Sigmoid colon (tissue), 7 donors: ENCODE measurements around the gene CDC42BPB. TPM values are rescaled to one million over a fixed set of nuclear protein-coding genes. Genes with fewer than 3 reads are reported as not detected.
"Not testable (repeated sequence)": the region's sequence is repeated elsewhere in the genome, so short reads cannot be mapped to it uniquely, and the experiment has no call there.

Experiments used
- DNase-seq: peaks from one replicate; pipeline ENCODE4 v3.0.0-alpha.2; 2019
- H3K27ac ChIP-seq, 4 donors: fragments of 200-600 bp; sonication (generic); one replicate each; pipeline ENCODE4 v1.5.1; 2016 to 2019; ENCODE audit warnings: mild to moderate bottlenecking in 1 of 4
- H3K27me3 ChIP-seq, 3 donors: fragments of 200-600 bp; sonication (generic); one replicate each; pipeline ENCODE4 v1.5.1; 2019; ENCODE audit warnings: mild to moderate bottlenecking in 1 of 3
- H3K36me3 ChIP-seq, 4 donors: fragments of 200-600 bp; sonication (generic); one replicate each; pipeline ENCODE4 v1.5.1; 2016 to 2019
- H3K4me1 ChIP-seq, 4 donors: fragments of 200-600 bp; sonication (generic); one replicate each; pipeline ENCODE4 v1.5.1; 2017 to 2019
- H3K4me3 ChIP-seq, 4 donors: fragments of 200-600 bp; sonication (generic); one replicate each; pipeline ENCODE4 v1.5.1; 2017 to 2019; ENCODE audit warnings: mild to moderate bottlenecking in 2 of 4, moderate library complexity in 1 of 4
- H3K9me3 ChIP-seq, 4 donors: fragments of 200-600 bp in 3 of 4; sonication (generic) in 3 of 4; one replicate each; pipeline versions ENCODE4 v1.5.1 to v1.6.1; 2013 to 2019
- EP300 ChIP-seq, 4 donors: sonication (generic); formaldehyde crosslinking; IDR thresholded peaks; one replicate each; pipeline ENCODE4 v1.6.1; 2017; ENCODE audit warnings: antibody characterized with exemption in 4 of 4
- POLR2A ChIP-seq, 2 donors: fragments of 450-650 bp; IDR thresholded peaks; one replicate each; pipeline ENCODE4 v1.6.1; 2016; ENCODE audit warnings: antibody characterized with exemption in 2 of 2, mild to moderate bottlenecking in 2 of 2, moderate library complexity in 2 of 2
- POLR2AphosphoS5 ChIP-seq, 4 donors: sonication (generic); formaldehyde crosslinking; IDR thresholded peaks; one replicate each; pipeline ENCODE4 v1.6.1; 2017; ENCODE audit warnings: antibody characterized with exemption in 4 of 4
- WGBS, 2 donors: extraction: QIAGEN DNeasy Blood & Tissue Kit; methylation state at CpG; one replicate each; pipeline ENCODE4 v1.1.7; 2013; 5-methylcytosine and 5-hydroxymethylcytosine counted together
- intact Hi-C: fragments of 100-400 bp; cut with DNase I; formaldehyde crosslinking; loops from one replicate; pipeline ENCODE4 v1.15.1; 2023
- polyA plus RNA-seq, 3 donors: library from polyadenylated mRNA; stranded (reverse); fragments of 200-250 nt; gene quantifications; one replicate each; pipeline ENCODE4 v1.2.3, GENCODE V29; 2013
- total RNA-seq, 4 donors: library from RNA; depleted of rRNA; stranded (reverse); fragments of >200 nt; gene quantifications; one replicate each; pipeline ENCODE4 v1.1.0, GENCODE V29; 2016
- TF ChIP-seq, protein P1 (sequence below), 4 experiments: fragments of 450-650 bp in 3 of 4; fragments of 200-600 bp in 1 of 4; IDR thresholded peaks; one replicate each; pipeline ENCODE4 v1.5.1; 2016 to 2019; ENCODE audit warnings: antibody characterized with exemption in 4 of 4, mild to moderate bottlenecking in 3 of 4, moderate library complexity in 2 of 4
- donor health status: healthy with polysubstance abuse.
- donor health status: Bipolar disorder and iron deficiency.
- donor health status: healthy.

Gene CDC42BPB
- total and polyA plus RNA-seq, 7 donors: 18.0 to 82.3 (median 58.5) TPM

DNA sequence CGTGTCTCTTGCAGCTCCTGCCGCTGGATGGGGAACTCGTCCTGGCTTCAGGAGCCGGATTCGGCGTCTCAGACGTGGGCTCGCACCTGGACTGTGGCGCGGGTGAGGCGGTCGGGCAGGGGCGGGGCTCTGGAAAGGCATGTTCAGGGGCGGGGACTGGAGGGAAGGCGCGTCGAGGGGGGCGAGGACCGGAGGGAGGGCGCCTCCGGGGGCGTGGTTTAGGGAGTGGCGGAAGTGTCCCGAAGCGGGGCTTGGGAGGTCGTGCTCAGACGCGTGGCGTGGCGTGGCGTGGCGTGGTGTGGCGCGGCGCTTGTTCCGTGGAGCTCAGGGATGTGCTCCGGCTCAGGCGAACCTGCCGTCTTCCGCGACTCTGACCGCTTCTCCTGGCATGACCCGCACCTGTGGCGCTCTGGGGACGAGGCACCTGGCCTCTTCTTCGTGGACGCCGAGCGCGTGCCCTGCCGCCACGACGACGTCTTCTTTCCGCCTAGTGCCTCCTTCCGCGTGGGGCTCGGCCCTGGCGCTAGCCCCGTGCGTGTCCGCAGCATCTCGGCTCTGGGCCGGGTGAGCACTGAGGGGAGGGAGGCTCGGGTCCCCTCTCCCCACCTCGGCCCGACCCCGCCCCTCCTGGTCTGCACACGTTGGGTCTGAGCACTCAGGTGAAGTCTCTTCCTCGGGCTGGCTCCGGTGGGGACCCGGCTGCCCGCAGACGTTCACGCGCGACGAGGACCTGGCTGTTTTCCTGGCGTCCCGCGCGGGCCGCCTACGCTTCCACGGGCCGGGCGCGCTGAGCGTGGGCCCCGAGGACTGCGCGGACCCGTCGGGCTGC lies 128.7 kb downstream of the CDC42BPB start:
- WGBS, 2 donors: 1 to 2% methylated on average over 94 of the region's 94 CpGs
- H3K27ac ChIP-seq: peak overlapping the region in 1 of 4 donors; percentile 33
- H3K9me3 ChIP-seq: no peaks in the 10 kb centered on the region
- peak overlapping the region; percentile 9 to 45 (median 36) for H3K4me3 ChIP-seq
- no peak for DNase-seq
- H3K36me3 ChIP-seq: peaks cover 0 to 22% (median 7%) of the 10 kb centered on the region in 4 donors
- peaks cover 0 to 32% (median 31%) of the 10 kb centered on the region in 4 donors for H3K4me1 ChIP-seq
- intact Hi-C loops: no loop called here
- TF ChIP-seq POLR2A (IDR thresholded peaks at IDR 0.05) (peak in 1 of 2 donors; percentile 68), EP300 (IDR thresholded peaks at IDR 0.05) (no peak)
- H3K27me3 ChIP-seq: peaks cover 37 to 70% (median 60%) of the 10 kb centered on the region in 3 donors

DNA sequence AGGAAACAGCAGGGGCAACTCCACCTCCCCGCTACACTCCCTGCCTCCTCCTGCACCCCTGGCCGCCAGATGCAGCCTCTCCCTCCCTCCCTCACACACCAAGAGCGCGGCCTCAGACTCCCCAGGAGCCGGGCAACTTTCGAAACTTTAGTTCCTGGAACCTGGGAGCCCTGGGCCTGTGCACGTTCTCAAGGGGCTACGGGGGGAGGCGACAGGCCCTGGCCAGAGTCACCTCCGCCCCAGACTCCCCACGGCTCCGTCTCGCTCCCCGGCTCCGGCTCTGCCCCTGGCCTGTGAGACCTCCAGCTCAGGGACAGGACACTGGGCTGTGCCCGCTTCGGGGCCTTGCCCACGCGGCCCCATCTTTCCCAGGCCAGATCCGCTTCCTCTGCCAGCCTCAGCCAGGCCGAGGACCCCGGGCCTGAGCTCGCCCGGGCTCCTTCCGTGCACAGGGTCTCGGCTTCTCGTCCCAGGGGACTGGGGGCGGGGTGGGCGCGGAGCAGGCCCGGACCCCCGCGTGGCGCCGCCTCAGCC lies 129.4 kb downstream of the CDC42BPB start:
- Histone ChIP-seq H3K4me1 (peaks cover 0 to 39% (median 36%) of the 10 kb centered on the region in 4 donors), H3K27ac (peak overlapping the region in 1 of 4 donors; percentile 33), H3K9me3 (no peaks in the 10 kb centered on the region), H3K4me3 (peak overlapping the region; percentile 9 to 45 (median 36)), H3K36me3 (peaks cover 0 to 15% (median 4%) of the 10 kb centered on the region in 4 donors), H3K27me3 (peaks cover 44 to 77% (median 66%) of the 10 kb centered on the region in 3 donors)
- intact Hi-C loops: no loop called here
- 4 to 10% methylated on average over 35 of the region's 35 CpGs for whole genome bisulfite sequencing, 2 donors
- TF ChIP-seq, protein P1, sequence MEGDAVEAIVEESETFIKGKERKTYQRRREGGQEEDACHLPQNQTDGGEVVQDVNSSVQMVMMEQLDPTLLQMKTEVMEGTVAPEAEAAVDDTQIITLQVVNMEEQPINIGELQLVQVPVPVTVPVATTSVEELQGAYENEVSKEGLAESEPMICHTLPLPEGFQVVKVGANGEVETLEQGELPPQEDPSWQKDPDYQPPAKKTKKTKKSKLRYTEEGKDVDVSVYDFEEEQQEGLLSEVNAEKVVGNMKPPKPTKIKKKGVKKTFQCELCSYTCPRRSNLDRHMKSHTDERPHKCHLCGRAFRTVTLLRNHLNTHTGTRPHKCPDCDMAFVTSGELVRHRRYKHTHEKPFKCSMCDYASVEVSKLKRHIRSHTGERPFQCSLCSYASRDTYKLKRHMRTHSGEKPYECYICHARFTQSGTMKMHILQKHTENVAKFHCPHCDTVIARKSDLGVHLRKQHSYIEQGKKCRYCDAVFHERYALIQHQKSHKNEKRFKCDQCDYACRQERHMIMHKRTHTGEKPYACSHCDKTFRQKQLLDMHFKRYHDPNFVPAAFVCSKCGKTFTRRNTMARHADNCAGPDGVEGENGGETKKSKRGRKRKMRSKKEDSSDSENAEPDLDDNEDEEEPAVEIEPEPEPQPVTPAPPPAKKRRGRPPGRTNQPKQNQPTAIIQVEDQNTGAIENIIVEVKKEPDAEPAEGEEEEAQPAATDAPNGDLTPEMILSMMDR (IDR thresholded peaks at IDR 0.05): no peak
- TF ChIP-seq EP300 (IDR thresholded peaks at IDR 0.05): no peak
- no peak for TF ChIP-seq POLR2AphosphoS5 (IDR thresholded peaks at IDR 0.05)
- no peak for TF ChIP-seq POLR2A (IDR thresholded peaks at IDR 0.05)
- DNase-seq: no peak

GRCh38 chr14:102927346-102927877 lies 129.9 kb downstream of the CDC42BPB start:
- intact Hi-C loops: no loop called here
- H3K9me3 ChIP-seq: no peaks in the 10 kb centered on the region
- peak overlapping the region in 1 of 4 donors; percentile 33 for H3K27ac ChIP-seq
- H3K36me3 ChIP-seq: peaks cover 0 to 10% (median 3%) of the 10 kb centered on the region in 4 donors
- H3K4me3 ChIP-seq: no peak overlapping the region
- H3K4me1 ChIP-seq: peaks cover 0 to 43% (median 41%) of the 10 kb centered on the region in 4 donors
- 15 to 44% methylated on average over 19 of the region's 19 CpGs for WGBS, 2 donors
- DNase-seq: no peak
- H3K27me3 ChIP-seq: peaks cover 49 to 82% (median 70%) of the 10 kb centered on the region in 3 donors
- TF ChIP-seq, protein P1 (IDR thresholded peaks at IDR 0.05): no peak
- peak in 1 of 4 donors; percentile 44 for TF ChIP-seq POLR2AphosphoS5 (IDR thresholded peaks at IDR 0.05)
- peak in 1 of 2 donors; percentile 72 for TF ChIP-seq POLR2A (IDR thresholded peaks at IDR 0.05)

GRCh38 chr14:102926840-102927239 lies 130.5 kb downstream of the CDC42BPB start:
- H3K9me3 ChIP-seq, H3K4me3 ChIP-seq, intact Hi-C loops, DNase-seq, H3K36me3 ChIP-seq, H3K27ac ChIP-seq: not testable (repeated sequence)
- Histone ChIP-seq H3K4me1 (peaks cover 0 to 43% (median 41%) of the 10 kb centered on the region in 4 donors), H3K27me3 (peaks cover 49 to 86% (median 70%) of the 10 kb centered on the region in 3 donors)
- WGBS, 2 donors: 65 to 92% methylated on average over 10 of the region's 10 CpGs

DNA sequence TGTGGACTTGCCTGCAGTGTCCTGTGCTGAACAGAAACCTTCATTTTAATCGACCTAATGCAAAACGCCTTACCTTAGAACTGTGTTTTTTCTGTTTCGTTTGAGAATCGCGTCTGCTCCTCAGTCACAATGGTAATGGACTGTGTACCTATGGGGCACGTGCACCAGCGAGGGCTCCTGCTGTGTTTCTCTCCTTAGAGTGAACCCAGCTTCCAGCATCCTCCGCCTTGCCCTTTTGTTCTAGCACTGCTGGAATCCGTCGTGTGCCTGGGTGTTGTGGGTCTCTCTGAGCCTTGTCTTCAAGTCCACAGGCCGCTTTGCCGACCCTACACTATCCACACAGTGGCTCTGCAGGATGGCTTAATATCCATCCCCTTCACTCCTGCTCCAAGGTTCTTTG lies 131.2 kb downstream of the CDC42BPB start:
- Histone ChIP-seq H3K4me3 (no peak overlapping the region), H3K27me3 (peaks cover 49 to 85% (median 70%) of the 10 kb centered on the region in 3 donors), H3K36me3 (no peaks in the 10 kb centered on the region), H3K27ac (no peak overlapping the region), H3K4me1 (peaks cover 0 to 43% (median 41%) of the 10 kb centered on the region in 4 donors), H3K9me3 (no peaks in the 10 kb centered on the region)
- intact Hi-C loops: no loop called here
- DNase-seq: no peak
- TF ChIP-seq POLR2A (IDR thresholded peaks at IDR 0.05) (no peak), EP300 (IDR thresholded peaks at IDR 0.05) (no peak), POLR2AphosphoS5 (IDR thresholded peaks at IDR 0.05) (no peak)
- TF ChIP-seq, protein P1 (IDR thresholded peaks at IDR 0.05): no peak
- WGBS, 2 donors: 80 to 89% methylated on average over 12 of the region's 12 CpGs
